ENCODE data around the gene CRACR2B.
A peak's percentile ranks its signal among the peaks of the same experiment; 100 is the strongest.

Gene CRACR2B

DNA sequence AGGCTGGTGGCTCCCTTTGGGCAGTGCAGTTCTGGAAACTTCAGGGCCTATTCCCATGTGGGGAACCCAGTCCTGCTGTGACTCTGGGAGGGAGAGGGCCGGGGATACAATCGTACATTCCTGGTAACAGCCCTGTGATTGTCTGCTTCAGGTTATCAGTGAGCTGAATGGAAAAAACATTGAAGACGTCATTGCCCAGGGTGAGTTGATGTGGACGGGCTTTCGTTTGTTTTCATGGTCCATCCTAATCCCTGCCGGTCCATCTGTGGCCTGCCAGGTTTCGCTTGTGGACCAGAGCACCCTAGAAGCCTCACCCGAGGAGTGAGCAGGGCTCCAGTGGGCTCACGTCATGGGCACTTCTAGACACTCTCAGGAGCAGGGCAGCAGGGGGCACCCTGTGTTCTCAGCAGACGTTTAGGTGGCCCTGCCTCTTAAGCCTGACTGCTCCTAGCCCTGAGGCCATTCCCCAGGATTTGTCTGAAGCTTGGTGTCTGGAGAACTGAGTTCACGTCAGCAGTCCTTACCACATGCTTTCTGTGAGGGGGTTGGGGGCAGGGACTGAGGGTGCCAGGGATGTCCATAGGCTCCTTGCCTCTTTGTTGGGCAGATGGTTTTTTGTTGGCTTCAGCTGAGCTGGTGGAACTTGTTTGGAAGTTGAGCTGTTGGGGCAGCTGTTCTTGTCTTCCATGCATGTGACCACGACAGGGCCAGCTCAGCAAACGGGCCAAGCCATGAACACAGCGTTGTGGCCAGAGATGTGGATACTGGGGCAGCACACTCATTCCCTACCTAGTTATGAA lies 16.1 kb upstream of the CRACR2B start:
- no peak for DNase-seq (ENCODE audit: low spot score)

- no peak for DNase-seq (ENCODE audit: low spot score)
Observed at GRCh38 chr11:812390-812789, 15.3 kb upstream of the CRACR2B start.

- DNase-seq (ENCODE audit: low spot score) = no peak
Observed at GRCh38 chr11:813072-813455, 14.7 kb upstream of the CRACR2B start.

DNA sequence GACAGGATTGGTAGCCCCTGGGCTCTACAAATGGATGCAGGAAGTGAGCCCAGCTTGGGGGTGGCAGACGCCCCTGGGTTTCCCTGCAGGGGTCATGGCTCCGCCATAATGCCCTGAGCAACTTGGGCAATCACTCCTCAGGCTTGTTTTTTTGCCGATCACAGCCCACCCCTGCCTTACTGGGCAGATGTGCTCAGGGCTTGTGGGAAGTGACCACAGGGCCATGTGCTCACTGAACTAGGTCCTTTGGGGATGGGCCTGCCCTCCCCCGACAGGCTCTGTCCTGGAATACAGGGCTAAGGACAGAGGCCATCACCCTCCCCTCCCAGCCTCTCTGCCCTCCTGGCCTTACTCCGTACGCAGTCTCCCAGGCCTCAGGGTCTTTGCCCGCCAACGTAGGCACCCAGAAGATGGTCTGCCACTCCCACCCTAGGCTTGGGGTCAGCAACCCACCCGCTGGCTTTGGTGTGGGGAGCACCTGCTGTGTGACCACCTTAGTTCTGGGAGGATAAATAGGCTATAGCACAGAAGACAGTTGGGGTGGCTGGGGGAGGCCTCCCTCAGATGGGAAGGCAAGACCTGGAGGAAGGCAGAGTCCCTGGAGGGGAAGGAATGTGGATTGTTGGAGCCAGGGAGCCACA lies 14.1 kb upstream of the CRACR2B start:
- DNase-seq (ENCODE audit: low spot score) = no peak

- DNase-seq (ENCODE audit: low spot score) = no peak
Observed at GRCh38 chr11:815675-816432, 11.9 kb upstream of the CRACR2B start.

- DNase-seq (ENCODE audit: low spot score) = no peak
Observed at GRCh38 chr11:816433-816779, 11.3 kb upstream of the CRACR2B start.

- peak; percentile 81 for DNase-seq (ENCODE audit: low spot score)
Observed at GRCh38 chr11:818396-819128, 9.2 kb upstream of the CRACR2B start, which contains the start of gene PNPLA2. Gene PNPLA2 (plus strand): TSS chr11:818914. CDS start chr11:819719, 805 bp downstream.

DNA sequence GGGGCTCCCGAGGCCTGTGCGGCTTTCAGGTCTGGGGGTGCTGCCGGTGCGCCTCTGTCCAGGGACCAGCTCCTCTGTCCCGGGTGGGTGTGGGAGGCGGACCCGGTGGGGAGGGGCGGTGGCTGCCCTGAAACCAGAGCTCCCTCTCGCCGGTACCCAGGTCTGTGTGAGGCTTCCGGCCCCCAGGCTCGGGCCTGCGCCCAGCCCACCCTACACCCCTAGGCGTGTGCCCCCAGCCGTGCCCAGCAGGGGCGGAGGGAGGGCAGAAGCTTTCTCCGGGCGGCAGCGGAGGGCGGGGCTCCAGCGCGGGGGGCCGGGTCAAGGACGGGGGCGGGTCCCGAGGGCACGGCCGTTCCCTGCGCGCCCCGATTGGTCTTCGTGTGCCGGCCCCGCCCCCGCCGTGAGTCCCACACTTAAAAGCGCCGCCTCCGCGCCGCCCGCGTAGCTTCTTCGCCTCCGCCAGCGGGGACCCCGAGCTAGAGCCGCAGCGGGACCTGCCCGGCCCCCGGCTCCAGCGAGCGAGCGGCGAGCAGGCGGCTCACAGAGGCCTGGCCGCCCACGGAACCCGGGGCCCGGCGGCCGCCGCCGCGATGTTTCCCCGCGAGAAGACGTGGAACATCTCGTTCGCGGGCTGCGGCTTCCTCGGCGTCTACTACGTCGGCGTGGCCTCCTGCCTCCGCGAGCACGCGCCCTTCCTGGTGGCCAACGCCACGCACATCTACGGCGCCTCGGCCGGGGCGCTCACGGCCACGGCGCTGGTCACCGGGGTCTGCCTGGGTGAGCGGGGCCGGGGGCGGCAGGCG lies 8.4 kb upstream of the CRACR2B start:
- peak; percentile 96 for DNase-seq (ENCODE audit: low spot score)

GRCh38 chr11:819943-820649 lies 7.6 kb upstream of the CRACR2B start:
- peak; percentile 74 for DNase-seq (ENCODE audit: low spot score)

GRCh38 chr11:820655-821511 lies 6.8 kb upstream of the CRACR2B start:
- DNase-seq (ENCODE audit: low spot score) = peak; percentile 82

DNA sequence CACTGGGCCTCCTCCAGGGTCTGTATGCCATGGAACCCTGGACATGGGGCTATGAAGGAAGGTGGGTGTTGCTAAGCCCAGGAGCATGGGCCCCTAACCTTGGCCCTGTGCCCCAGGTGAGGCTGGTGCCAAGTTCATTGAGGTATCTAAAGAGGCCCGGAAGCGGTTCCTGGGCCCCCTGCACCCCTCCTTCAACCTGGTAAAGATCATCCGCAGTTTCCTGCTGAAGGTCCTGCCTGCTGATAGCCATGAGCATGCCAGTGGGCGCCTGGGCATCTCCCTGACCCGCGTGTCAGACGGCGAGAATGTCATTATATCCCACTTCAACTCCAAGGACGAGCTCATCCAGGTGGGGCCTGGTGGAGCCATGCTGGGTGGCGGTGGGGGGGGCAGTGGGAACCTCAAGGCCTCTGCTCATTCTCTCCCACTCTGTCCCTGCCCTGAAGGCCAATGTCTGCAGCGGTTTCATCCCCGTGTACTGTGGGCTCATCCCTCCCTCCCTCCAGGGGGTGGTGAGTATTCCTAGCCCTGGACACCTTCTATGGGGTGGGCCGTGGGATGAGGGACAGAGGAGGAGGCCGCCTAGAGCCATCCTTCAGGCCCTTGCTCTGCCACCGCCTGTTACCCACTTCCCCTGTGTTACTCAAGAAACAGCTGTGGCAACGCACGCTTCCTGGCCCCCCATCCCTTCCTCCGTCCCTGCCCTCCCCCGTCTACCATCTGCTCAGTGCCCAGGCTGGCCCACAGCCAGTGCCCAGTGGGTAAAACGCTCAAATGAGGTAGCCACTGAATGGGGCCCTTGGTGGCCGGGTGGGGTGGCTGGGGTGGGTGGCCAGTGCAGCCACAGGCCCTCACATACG lies 6.0 kb upstream of the CRACR2B start:
- no peak for DNase-seq (ENCODE audit: low spot score)

GRCh38 chr11:823441-824291 lies 4.1 kb upstream of the CRACR2B start:
- DNase-seq (ENCODE audit: low spot score) = no peak

DNA sequence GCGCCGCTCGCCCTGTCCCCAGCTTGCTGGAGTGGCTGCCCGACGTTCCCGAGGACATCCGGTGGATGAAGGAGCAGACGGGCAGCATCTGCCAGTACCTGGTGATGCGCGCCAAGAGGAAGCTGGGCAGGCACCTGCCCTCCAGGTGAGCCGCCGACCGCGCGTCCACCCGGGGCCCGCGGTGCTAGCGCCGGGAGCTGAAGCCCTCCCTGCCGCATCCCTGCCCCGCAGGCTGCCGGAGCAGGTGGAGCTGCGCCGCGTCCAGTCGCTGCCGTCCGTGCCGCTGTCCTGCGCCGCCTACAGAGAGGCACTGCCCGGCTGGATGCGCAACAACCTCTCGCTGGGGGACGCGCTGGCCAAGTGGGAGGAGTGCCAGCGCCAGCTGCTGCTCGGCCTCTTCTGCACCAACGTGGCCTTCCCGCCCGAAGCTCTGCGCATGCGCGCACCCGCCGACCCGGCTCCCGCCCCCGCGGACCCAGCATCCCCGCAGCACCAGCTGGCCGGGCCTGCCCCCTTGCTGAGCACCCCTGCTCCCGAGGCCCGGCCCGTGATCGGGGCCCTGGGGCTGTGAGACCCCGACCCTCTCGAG lies 3.3 kb upstream of the CRACR2B start:
- DNase-seq (ENCODE audit: low spot score) = no peak

- no peak for DNase-seq (ENCODE audit: low spot score)
Observed at GRCh38 chr11:824942-825341, 2.8 kb upstream of the CRACR2B start.

- no peak for DNase-seq (ENCODE audit: low spot score)
Observed at GRCh38 chr11:825366-826226, 2.1 kb upstream of the CRACR2B start.

DNA sequence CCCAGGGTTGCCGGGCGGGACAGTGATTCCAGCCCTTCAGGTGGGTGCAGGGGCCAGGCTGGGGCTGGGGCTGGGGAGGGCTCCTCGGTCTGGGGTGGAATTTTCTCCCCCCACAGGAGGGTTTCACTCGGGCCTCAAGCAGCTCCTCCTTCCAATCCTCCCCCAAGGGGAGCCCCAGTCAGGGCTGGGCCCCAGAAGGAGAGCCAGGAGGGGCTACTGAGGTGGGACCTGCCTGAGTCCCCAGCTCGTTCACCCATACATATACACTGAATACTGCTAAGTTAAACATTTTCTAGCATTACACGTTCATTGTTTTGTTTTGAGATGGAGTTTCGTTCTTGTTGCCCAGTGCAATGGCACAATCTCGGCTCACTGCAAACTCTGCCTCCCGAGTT lies 1.5 kb upstream of the CRACR2B start:
- no peak for DNase-seq (ENCODE audit: low spot score)

DNA sequence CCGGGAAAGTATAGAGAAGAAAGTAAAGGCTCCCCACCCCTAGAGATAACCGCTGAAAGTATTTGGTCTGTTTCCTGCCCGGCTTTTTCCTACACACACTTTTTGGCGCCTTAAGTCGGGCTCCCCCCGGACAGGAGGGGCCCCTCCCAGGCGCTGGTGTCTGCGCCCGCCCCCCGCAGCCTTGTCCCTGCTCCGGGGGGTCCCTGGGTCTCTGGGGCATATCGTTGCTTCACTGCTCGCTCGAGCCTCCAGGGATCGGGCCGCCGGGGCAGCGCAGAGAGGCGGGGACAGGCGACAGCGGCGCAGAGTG lies 928 bp upstream of the CRACR2B start:
- no peak for DNase-seq (ENCODE audit: low spot score)
